COR-L47 (cell line): Measurements from ENCODE around the gene KIAA0586.
"Not testable (repeated sequence)": the region's sequence is repeated elsewhere in the genome, so short reads cannot be mapped to it uniquely, and the experiment has no call there.

ENCODE experiments used
- DNase-seq: peaks from one replicate; lab custom pipeline; 2025; lab: John Stamatoyannopoulos, UW

The KIAA0586 gene

GRCh38 chr14:58549105-58549757 is 121.7 kb downstream of the KIAA0586 start:
- DNase-seq: no peak

GRCh38 chr14:58553959-58554358 is 126.4 kb downstream of the KIAA0586 start:
- no peak for DNase-seq

- no peak for DNase-seq
Observed at GRCh38 chr14:58555647-58556046, 128.1 kb downstream of the KIAA0586 start.

GRCh38 chr14:58557242-58557641 is 129.7 kb downstream of the KIAA0586 start:
- DNase-seq: no peak

- DNase-seq: no peak
Observed at GRCh38 chr14:58560208-58560607, 132.7 kb downstream of the KIAA0586 start.

GRCh38 chr14:58562141-58562540 is 134.6 kb downstream of the KIAA0586 start:
- no peak for DNase-seq

GRCh38 chr14:58563978-58564377 is 136.5 kb downstream of the KIAA0586 start:
- DNase-seq: no peak

GRCh38 chr14:58565832-58566231 is 138.3 kb downstream of the KIAA0586 start:
- DNase-seq: no peak

GRCh38 chr14:58566979-58567378 is 139.5 kb downstream of the KIAA0586 start:
- no peak for DNase-seq

GRCh38 chr14:58568322-58568721 is 140.8 kb downstream of the KIAA0586 start:
- no peak for DNase-seq

GRCh38 chr14:58571256-58571655 is 143.7 kb downstream of the KIAA0586 start:
- no peak for DNase-seq

- DNase-seq: no peak
Observed at GRCh38 chr14:58571769-58572472, 144.4 kb downstream of the KIAA0586 start.

GRCh38 chr14:58572473-58572853 is 144.9 kb downstream of the KIAA0586 start:
- DNase-seq: no peak

- DNase-seq: no peak
Observed at GRCh38 chr14:58572863-58573262, 145.3 kb downstream of the KIAA0586 start.

- no peak for DNase-seq
Observed at GRCh38 chr14:58574623-58575022, 147.1 kb downstream of the KIAA0586 start.

- no peak for DNase-seq
Observed at GRCh38 chr14:58575956-58576355, 148.4 kb downstream of the KIAA0586 start.

GRCh38 chr14:58580035-58580434 is 152.5 kb downstream of the KIAA0586 start:
- not testable (repeated sequence) for DNase-seq

GRCh38 chr14:58581389-58581788 is 153.9 kb downstream of the KIAA0586 start:
- DNase-seq: not testable (repeated sequence)

GRCh38 chr14:58584383-58584782 is 156.9 kb downstream of the KIAA0586 start:
- DNase-seq: no peak

GRCh38 chr14:58587271-58587670 is 159.8 kb downstream of the KIAA0586 start:
- DNase-seq: no peak

- DNase-seq: not testable (repeated sequence)
Observed at GRCh38 chr14:58588321-58588720, 160.8 kb downstream of the KIAA0586 start.

- no peak for DNase-seq
Observed at GRCh38 chr14:58593977-58594376, 166.5 kb downstream of the KIAA0586 start.

- no peak for DNase-seq
Observed at GRCh38 chr14:58597041-58597440, 169.5 kb downstream of the KIAA0586 start.
